ENCODE results near the gene PCDHGA3. TPM values are rescaled to one million over a fixed set of nuclear protein-coding genes. Genes with fewer than 3 reads are reported as not detected.

PCDHGA3 gene
- total RNA-seq, 4 donors from 2014 or later: 3.0 to 4.7 (median 4.1) TPM

Other genes starting within 250 kb of the PCDHGA3 start
- 1 to 10 TPM; 1.2 to 4.2 (median 3.2) TPM for gene PCDHB2, start 249.2 kb upstream of the PCDHGA3 start, total RNA-seq
- 1 to 10 TPM in 3 of 4 donors, under 1 TPM in 1; 0.81 to 3.0 (median 2.4) TPM for gene PCDHB3, start 243.4 kb upstream of the PCDHGA3 start, total RNA-seq
- 1 to 10 TPM; 2.0 to 8.7 (median 3.5) TPM for gene PCDHB4, start 222.0 kb upstream of the PCDHGA3 start, total RNA-seq
- gene PCDHB5, start 208.6 kb upstream of the PCDHGA3 start, total RNA-seq: 10 to 100 TPM in 2 of 4 donors, 1 to 10 TPM in 2; 7.1 to 21.4 (median 11.1) TPM
- 1 to 10 TPM in 2 of 4 donors, under 1 TPM in 2; 0.13 to 2.4 (median 0.71) TPM for gene PCDHB6, start 193.8 kb upstream of the PCDHGA3 start, total RNA-seq
- gene PCDHB7, start 171.2 kb upstream of the PCDHGA3 start, total RNA-seq: 1 to 10 TPM in 3 of 4 donors, under 1 TPM in 1; 0.67 to 2.8 (median 2.1) TPM
- 1 to 10 TPM in 3 of 4 donors, under 1 TPM in 1; 0.67 to 2.6 (median 1.8) TPM for gene PCDHB8, start 166.0 kb upstream of the PCDHGA3 start, total RNA-seq
- 1 to 10 TPM; 3.5 to 4.8 (median 4.1) TPM for gene PCDHB16, start 161.4 kb upstream of the PCDHGA3 start, total RNA-seq
- gene PCDHB9, start 156.7 kb upstream of the PCDHGA3 start, total RNA-seq: 1 to 10 TPM; 2.0 to 3.9 (median 3.0) TPM
- gene PCDHB10, start 151.5 kb upstream of the PCDHGA3 start, total RNA-seq: 1 to 10 TPM; 1.6 to 3.1 (median 2.4) TPM
- 1 to 10 TPM; 2.0 to 3.4 (median 2.5) TPM for gene PCDHB11, start 144.2 kb upstream of the PCDHGA3 start, total RNA-seq
- 1 to 10 TPM; 1.1 to 3.6 (median 2.4) TPM for gene PCDHB12, start 135.1 kb upstream of the PCDHGA3 start, total RNA-seq
- 1 to 10 TPM; 4.0 to 7.2 (median 5.2) TPM for gene PCDHB13, start 129.9 kb upstream of the PCDHGA3 start, total RNA-seq
- gene PCDHB14, start 120.5 kb upstream of the PCDHGA3 start, total RNA-seq: 1 to 10 TPM; 3.5 to 6.5 (median 4.0) TPM
- 1 to 10 TPM; 3.8 to 6.8 (median 5.5) TPM for gene PCDHB15, start 98.4 kb upstream of the PCDHGA3 start, total RNA-seq
- gene SLC25A2, start 39.8 kb upstream of the PCDHGA3 start, total RNA-seq: 1 to 10 TPM in 2 of 4 donors, not detected in 2; 1.6 to 4.5 TPM
- 10 to 100 TPM; 48.0 to 72.6 (median 60.9) TPM for gene TAF7, start 23.0 kb upstream of the PCDHGA3 start, total RNA-seq
- 1 to 10 TPM in 2 of 4 donors, under 1 TPM in 2; 0.40 to 1.3 (median 0.87) TPM for gene PCDHGA1, start 13.3 kb upstream of the PCDHGA3 start, total RNA-seq
- gene PCDHGA2, start 5.1 kb upstream of the PCDHGA3 start, total RNA-seq: 1 to 10 TPM; 4.3 to 6.4 (median 5.6) TPM
- 1 to 10 TPM; 3.9 to 7.5 (median 6.0) TPM for gene PCDHGB1, start 6.3 kb downstream of the PCDHGA3 start, total RNA-seq
- 1 to 10 TPM; 3.5 to 7.7 (median 4.4) TPM for gene PCDHGA4, start 11.2 kb downstream of the PCDHGA3 start, total RNA-seq
- 1 to 10 TPM; 4.4 to 7.6 (median 6.6) TPM for gene PCDHGB2, start 16.2 kb downstream of the PCDHGA3 start, total RNA-seq
- gene PCDHGA5, start 20.3 kb downstream of the PCDHGA3 start, total RNA-seq: 1 to 10 TPM; 3.5 to 5.3 (median 4.2) TPM
- gene PCDHGB3, start 26.4 kb downstream of the PCDHGA3 start, total RNA-seq: 1 to 10 TPM; 5.1 to 9.2 (median 5.8) TPM
- 1 to 10 TPM; 5.6 to 7.3 (median 5.8) TPM for gene PCDHGA6, start 30.1 kb downstream of the PCDHGA3 start, total RNA-seq
- gene PCDHGA7, start 38.9 kb downstream of the PCDHGA3 start, total RNA-seq: 1 to 10 TPM; 5.1 to 9.8 (median 7.8) TPM
- 10 to 100 TPM; 10.4 to 12.5 (median 10.4) TPM for gene PCDHGB4, start 43.9 kb downstream of the PCDHGA3 start, total RNA-seq
- 1 to 10 TPM; 2.9 to 5.8 (median 4.7) TPM for gene PCDHGA8, start 48.8 kb downstream of the PCDHGA3 start, total RNA-seq
- 10 to 100 TPM; 17.2 to 22.6 (median 20.2) TPM for gene PCDHGB5, start 54.1 kb downstream of the PCDHGA3 start, total RNA-seq
- gene PCDHGA9, start 58.9 kb downstream of the PCDHGA3 start, total RNA-seq: 10 to 100 TPM in 3 of 4 donors, 1 to 10 TPM in 1; 9.7 to 12.1 (median 11.0) TPM
- gene PCDHGB6, start 64.2 kb downstream of the PCDHGA3 start, total RNA-seq: 10 to 100 TPM in 3 of 4 donors, 1 to 10 TPM in 1; 9.5 to 11.4 (median 10.9) TPM
- 10 to 100 TPM in 1 of 4 donors, 1 to 10 TPM in 3; 8.7 to 17.1 (median 9.3) TPM for gene PCDHGA10, start 69.2 kb downstream of the PCDHGA3 start, total RNA-seq
- 10 to 100 TPM in 3 of 4 donors, 1 to 10 TPM in 1; 9.5 to 19.7 (median 11.3) TPM for gene PCDHGB7, start 73.8 kb downstream of the PCDHGA3 start, total RNA-seq
- 1 to 10 TPM; 8.0 to 9.5 (median 8.2) TPM for gene PCDHGA11, start 77.2 kb downstream of the PCDHGA3 start, total RNA-seq
- 10 to 100 TPM in 2 of 4 donors, 1 to 10 TPM in 2; 9.4 to 13.5 (median 10.7) TPM for gene PCDHGA12, start 86.7 kb downstream of the PCDHGA3 start, total RNA-seq
- gene PCDHGC3, start 132.1 kb downstream of the PCDHGA3 start, total RNA-seq: 10 to 100 TPM; 24.7 to 31.5 (median 27.6) TPM
- gene PCDHGC4, start 141.2 kb downstream of the PCDHGA3 start, total RNA-seq: 10 to 100 TPM in 1 of 4 donors, 1 to 10 TPM in 3; 2.5 to 10.7 (median 4.8) TPM
- 1 to 10 TPM; 1.8 to 3.4 (median 2.1) TPM for gene PCDHGC5, start 145.3 kb downstream of the PCDHGA3 start, total RNA-seq

All from thyroid gland (tissue), 4 donors.